22Rv1 (cell line): Measurements from ENCODE around the gene RPS27.

Source experiments
- H3K27ac ChIP-seq: fragments of 450-650 bp; 2 replicates; pipeline ENCODE4 v1.5.1; 2017
- ZFX ChIP-seq: fragments of 450-650 bp; IDR thresholded peaks from 2 replicates; pipeline ENCODE4 v1.6.1; 2017; ENCODE audit warnings: antibody characterized with exemption, borderline replicate concordance
- TF ChIP-seq, protein P1 (sequence below): fragments of 450-650 bp; IDR thresholded peaks from 2 replicates; pipeline ENCODE4 v1.5.1; 2017; ENCODE audit warnings: mild to moderate bottlenecking

The RPS27 gene

DNA sequence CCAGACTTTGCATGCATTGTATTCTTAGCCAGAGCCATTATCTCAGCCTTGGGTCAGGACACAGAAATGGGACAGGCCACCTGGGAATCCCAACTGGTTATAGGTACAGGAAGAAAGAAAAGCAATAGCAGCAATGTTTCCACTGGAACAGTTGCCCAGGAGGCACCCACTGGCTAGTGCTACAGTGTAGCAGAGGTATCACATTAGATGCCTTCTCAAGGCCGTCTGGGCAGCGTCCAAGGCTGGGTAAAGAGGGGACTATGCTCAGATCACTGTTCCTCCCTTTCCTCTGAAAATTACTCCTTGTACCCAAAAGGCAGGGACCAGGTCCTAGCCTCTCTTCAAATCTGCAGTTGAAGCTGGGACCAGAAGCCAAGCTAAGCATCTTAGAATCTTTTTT is 20.2 kb upstream of the RPS27 start:
- H3K27ac ChIP-seq = peak overlapping the region; percentile 100
- TF ChIP-seq, protein P1, sequence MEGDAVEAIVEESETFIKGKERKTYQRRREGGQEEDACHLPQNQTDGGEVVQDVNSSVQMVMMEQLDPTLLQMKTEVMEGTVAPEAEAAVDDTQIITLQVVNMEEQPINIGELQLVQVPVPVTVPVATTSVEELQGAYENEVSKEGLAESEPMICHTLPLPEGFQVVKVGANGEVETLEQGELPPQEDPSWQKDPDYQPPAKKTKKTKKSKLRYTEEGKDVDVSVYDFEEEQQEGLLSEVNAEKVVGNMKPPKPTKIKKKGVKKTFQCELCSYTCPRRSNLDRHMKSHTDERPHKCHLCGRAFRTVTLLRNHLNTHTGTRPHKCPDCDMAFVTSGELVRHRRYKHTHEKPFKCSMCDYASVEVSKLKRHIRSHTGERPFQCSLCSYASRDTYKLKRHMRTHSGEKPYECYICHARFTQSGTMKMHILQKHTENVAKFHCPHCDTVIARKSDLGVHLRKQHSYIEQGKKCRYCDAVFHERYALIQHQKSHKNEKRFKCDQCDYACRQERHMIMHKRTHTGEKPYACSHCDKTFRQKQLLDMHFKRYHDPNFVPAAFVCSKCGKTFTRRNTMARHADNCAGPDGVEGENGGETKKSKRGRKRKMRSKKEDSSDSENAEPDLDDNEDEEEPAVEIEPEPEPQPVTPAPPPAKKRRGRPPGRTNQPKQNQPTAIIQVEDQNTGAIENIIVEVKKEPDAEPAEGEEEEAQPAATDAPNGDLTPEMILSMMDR = no peak
- TF ChIP-seq ZFX = no peak

DNA sequence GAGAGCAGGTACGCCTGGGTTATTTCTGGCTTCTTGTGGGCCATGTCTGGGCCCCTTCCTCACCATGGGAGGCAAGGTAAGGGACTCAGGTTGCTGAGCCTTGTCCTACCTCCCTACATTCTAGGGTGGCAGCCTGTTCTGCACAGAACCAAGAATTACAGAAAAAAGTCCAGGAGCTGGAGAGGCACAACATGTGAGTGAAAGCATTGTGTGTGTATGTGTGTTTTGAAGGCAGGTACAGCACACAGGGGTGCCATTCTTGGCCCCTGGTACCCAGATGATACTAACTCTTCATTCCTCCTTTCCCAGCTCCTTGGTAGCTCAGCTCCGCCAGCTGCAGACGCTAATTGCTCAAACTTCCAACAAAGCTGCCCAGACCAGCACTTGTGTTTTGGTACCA is 17.5 kb upstream of the RPS27 start:
- H3K27ac ChIP-seq = peak overlapping the region; percentile 100
- TF ChIP-seq ZFX = no peak
- TF ChIP-seq, protein P1 = no peak

DNA sequence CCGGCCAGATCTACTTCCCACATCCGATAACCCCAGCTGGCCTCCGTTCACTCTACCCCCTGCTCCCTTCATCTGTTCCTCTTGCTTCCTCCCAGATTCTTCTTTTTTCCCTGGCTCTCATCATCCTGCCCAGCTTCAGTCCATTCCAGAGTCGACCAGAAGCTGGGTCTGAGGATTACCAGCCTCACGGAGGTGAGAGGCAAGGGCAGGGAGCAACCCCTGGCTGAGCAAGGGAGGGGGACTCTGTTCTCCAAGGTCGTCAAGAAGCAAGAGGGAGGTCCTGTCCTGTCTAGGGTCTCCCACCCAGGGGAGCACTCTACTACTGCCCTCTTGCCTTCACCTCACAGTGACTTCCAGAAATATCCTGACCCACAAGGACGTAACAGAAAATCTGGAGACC is 17.0 kb upstream of the RPS27 start:
- TF ChIP-seq ZFX = no peak
- TF ChIP-seq, protein P1 = no peak
- peak overlapping the region; percentile 100 for H3K27ac ChIP-seq

DNA sequence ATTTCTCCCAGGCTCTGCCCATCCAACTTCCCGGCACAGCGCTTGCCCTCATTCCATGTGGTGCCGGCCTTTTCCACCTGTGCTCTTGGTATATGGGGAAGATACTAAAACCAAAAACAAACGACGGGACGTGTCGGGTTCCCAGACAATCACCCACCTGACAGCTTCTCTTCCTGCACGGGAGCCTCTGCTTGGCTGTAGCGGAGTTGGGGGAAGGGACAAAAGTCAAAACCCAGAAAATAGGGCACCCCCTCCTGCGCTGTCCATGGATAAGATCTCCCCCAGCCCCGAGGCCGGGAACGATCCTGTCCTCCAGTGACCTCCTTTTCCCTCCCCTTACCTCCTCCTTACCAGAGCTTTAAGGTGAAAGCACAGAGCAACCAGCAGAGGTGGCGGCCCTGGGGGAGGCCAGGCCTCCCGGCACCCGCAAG is 13.7 kb upstream of the RPS27 start:
- peak overlapping the region; percentile 100 for H3K27ac ChIP-seq
- no peak for TF ChIP-seq ZFX
- TF ChIP-seq, protein P1 = no peak

DNA sequence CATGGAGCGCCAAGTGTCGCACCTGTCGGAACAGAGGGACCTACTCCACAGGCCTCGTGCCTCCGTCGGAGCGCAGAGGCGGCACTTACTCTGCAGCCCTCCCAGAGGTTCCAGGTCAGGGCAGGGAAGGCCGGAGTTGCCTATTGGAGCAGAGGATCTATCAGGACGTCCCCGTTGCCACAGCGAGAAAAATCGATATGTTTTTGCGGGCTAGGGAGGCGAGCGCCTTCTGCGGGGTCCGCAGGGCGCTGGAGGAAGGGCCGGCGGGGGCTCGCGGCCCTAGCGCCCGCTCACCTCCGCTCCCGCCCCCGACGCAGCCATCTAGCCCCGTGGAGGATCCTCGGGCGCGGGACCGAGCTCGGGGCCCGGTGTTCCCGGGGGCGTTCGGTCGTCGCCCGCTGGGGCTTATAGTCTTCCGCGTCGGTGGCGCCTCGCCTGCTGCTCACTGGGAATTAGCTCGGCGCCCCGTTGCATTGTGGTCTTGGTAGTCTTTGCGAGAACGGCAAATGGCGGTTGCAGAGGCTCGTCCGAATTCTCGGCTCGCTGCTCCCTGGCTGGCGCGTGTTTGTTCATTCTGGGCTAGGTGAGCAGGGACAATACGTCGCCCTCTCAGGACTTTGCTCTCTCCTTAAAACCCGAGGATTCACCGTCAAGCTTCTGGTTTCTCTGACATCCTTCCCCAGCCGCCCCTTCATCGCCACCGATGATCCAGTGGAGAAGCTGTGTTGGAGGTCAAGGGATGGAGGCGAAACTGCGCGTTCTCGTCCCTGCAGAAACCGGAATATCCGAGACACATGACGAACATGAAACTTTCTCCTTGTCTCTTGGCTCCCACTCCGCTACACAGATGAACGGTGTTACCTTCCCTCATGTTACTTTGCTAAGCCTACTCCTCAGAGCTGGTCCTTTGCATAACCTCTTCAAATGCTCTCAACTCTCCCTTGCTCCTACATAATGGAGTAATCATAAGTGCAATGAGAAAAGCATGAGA is 13.0 kb upstream of the RPS27 start, which contains the start of gene JTB:
JTB (minus strand) TSS at position 425 of the 991 bp plus-strand sequence; CDS start at position 3, 422 bp downstream.
- H3K27ac ChIP-seq = peak within 1 kb of the TSS; percentile 100
- no peak for TF ChIP-seq ZFX
- TF ChIP-seq, protein P1 = peak; percentile 15; the same call in 1 of the 2 replicates

DNA sequence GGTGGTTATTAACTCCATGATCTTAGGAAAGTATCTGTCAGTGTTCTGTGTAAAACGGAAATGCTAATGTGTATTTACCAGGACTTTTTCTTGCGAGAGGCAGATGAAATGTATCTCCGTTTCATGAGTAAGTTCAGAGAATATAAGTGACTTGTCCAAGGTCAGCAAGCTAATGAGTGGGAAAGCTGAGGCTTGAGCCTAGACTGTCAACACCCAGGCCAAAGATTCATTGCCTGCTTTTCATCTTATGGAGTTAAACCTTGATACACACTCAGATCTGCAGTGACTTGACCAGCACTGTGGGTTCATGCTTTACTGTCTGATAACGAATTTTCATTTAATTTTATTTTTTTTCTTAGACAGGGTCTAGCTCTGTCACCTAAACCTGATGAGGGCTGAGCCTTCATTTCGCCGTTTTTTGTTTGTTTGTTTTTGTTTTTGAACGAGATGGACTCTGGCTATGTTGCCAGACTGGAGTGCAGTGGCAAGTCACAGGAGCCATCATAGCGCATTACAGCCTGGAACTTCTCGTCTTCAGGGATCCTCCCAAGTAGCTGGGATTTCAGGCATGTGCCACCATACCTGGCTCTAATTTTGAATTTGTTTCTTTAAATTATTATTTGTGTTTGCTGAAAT is 12.2 kb upstream of the RPS27 start:
- H3K27ac ChIP-seq = peak overlapping the region; percentile 100
- TF ChIP-seq ZFX = no peak
- TF ChIP-seq, protein P1 = no peak

DNA sequence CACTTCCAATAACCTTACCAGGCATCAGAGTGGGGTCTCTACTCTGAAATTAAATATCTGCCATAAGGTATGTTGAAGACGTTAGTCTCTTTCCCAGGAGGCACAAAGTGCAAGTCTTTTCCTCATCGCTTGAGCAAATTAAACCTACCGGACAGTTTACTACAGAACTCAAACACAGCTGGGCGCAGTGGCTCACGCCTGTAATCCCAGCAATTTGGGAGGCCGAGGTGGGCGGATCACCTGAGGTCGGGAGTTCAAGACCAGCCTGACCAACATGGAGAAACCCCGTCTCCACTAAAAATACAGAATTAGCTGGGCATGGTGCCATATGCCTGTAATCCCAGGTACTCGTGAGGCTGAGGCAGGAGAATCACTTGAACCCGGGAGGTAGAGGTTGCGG is 11.5 kb upstream of the RPS27 start:
- H3K27ac ChIP-seq = peak overlapping the region; percentile 100

DNA sequence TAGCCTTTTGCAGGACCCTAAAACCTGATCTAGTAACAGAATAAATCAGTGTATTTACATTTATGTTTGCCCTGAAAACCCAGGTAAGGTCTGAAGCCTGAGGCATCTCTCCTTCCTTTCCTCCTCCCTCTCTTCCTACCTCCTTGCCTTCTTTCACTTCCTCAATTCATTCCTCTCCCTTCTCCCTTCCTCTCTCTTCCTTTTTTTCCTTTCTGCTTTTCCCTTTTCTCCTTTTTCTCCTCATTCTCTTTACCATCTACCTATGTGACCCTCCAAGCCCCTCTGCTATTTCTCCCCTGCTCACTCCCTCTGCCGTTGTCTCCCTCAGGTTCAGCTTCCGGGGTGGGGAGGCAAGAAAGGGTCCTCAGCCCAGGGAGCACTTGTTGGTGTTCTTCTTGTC is 8.8 kb upstream of the RPS27 start:
- 0 out of 2 replicates have a peak overlapping the region, but pooled peaks have one; percentile 2 for H3K27ac ChIP-seq
